Head of caudate nucleus (tissue), 42 donors: ENCODE results near the gene FCRLA.
A peak's percentile ranks its signal among the peaks of the same experiment; 100 is the strongest.
"Not testable (repeated sequence)": the region's sequence is repeated elsewhere in the genome, so short reads cannot be mapped to it uniquely, and the experiment has no call there.

Source experiments
- DNase-seq, 42 donors: peaks; one replicate each; pipeline versions ENCODE4 v3.0.0 to v3.0.0-alpha.2; 2020 to 2021; ENCODE audit warnings: mixed read lengths in 7 of 42
- intact Hi-C: fragments of 100-400 bp; cut with DNase I; formaldehyde crosslinking; loops from one replicate; pipeline ENCODE4 v1.15.0; 2022

The FCRLA gene

DNA sequence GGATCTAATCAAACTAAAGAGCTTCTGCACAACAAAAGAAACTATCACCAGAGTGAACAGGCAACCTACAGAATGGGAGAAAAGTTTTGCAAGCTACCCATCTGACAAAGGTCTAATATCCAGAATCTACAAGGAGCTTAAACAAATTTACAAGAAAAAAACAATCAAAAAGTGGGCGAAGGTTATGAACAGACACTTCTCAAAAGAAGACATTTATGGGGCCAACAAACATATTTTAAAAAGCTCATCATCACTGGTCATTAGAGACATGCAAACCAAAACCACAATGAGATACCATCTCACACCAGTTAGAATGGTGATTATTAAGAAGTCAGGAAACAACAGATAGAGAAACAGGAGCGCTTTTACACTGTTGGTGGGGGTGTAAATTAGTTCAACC lies 8.7 kb upstream of the FCRLA start:
- DNase-seq, intact Hi-C loops: not testable (repeated sequence)

DNA sequence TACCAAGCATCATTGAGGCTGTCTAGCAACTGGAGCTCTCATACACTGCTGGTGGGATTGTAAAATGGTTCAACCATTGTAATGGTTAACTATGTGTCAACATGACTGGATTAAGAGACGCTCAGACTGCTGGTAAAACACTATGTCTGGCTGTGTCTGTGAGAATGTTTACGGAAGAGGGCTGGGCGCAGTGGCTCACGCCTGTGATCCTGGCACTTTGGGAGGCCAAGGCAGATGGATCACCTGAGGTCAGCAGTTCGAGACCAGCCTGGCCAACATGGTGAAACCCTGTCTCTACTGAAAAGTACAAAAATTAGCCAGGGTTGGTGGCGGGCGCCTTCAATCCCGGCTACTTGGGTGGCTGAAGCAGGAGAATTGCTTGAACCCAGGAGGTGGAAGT lies 4.8 kb upstream of the FCRLA start:
- intact Hi-C loops = no loop called here
- no peak for DNase-seq

DNA sequence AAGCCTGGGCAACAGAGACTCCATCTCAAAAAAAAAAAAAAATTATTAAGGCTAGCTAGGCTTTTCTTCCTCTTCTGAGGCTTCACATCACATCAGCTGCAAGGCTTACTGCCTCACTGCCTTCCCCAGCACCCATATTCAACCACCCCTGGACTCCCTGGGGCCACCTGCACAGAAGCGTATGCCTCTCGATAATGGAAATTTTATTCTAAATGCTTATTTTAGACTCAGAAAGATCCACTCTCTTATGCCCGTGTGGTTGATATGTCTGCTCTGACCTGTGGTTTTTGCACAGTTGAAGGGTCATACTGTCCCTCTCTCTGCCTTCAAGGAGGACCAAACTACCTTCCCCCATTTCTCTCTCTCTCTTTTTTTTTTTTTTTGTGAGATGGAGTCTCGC lies 1.5 kb upstream of the FCRLA start:
- no peak for DNase-seq
- intact Hi-C loops = no loop called here

DNA sequence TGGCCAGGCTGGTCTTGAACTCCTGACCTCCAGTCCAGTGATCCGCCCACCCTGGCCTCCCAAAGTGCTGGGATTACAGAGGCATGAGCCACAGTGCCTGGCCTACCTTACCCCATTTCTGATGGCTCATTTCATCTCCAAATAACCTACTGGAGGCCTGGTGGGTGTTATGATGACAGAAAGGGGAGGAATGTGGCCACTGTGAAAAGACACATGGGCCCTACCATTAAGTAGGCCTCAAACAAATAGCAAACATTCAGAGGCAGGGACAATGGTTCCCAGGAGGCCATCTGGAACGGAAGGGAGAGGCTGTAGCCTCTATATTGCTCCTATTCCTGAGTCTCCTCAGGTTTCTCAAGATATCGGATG lies 932 bp upstream of the FCRLA start:
- no peak for DNase-seq
- intact Hi-C loops = no loop called here

DNA sequence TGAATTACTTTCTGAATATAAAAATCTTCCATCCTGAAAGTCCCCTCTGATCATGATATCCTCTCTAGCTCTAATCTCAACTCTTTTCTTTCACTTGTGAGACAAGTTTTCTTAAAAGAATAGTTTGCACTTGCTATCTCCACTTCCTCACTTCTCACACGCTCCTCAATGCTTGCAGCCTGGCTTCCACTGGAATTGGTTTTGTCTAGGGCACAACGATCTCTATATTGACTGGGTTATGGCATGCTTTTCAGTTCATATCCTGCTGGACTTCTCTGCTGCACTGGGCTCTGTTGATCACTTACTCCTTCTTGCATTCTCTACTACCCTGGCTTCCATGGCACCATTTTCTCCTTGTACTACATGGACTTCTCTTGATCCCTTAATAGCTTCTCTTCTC lies 474 bp downstream of the FCRLA start:
- intact Hi-C loops = no loop called here
- no peak for DNase-seq

DNA sequence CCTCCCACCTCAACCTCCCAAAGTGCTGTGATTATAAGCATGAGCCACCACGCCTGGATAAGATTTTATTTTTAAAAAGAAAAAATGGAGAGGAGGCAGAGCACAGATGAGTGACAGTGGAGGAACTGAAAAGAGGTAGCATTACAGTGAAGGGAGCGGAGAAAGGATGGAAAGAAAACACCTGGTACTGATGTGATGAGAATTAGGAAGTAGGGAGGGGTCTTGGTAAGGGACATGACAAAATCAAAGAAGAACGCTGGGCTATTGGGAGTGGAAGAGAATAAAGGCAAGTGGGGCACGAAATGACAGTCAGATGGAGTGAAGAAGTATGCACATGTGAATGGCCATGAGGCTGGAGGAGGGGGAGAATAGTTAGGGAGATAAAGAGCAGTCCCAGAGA lies 2.3 kb downstream of the FCRLA start:
- intact Hi-C loops = no loop called here

DNA sequence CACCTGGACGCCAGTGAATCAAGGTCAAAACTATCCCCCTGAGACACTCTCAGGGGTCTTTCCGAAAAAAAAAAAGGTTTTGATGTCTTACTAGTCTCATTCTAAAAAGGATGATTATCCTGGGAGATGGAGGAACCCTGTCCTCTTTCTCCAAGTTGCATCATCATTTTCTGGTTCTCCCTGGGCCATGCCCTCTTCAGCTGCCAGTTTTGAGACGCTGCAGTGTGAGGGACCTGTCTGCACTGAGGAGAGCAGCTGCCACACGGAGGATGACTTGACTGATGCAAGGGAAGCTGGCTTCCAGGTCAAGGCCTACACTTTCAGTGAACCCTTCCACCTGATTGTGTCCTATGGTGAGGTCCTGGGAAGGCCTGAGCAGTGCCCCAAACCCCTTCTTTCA lies 3.5 kb downstream of the FCRLA start:
- intact Hi-C loops = no loop called here
- DNase-seq = no peak

More for the DNA sequence above, 2.3 kb downstream of the FCRLA start:
- DNase-seq = no peak

DNA sequence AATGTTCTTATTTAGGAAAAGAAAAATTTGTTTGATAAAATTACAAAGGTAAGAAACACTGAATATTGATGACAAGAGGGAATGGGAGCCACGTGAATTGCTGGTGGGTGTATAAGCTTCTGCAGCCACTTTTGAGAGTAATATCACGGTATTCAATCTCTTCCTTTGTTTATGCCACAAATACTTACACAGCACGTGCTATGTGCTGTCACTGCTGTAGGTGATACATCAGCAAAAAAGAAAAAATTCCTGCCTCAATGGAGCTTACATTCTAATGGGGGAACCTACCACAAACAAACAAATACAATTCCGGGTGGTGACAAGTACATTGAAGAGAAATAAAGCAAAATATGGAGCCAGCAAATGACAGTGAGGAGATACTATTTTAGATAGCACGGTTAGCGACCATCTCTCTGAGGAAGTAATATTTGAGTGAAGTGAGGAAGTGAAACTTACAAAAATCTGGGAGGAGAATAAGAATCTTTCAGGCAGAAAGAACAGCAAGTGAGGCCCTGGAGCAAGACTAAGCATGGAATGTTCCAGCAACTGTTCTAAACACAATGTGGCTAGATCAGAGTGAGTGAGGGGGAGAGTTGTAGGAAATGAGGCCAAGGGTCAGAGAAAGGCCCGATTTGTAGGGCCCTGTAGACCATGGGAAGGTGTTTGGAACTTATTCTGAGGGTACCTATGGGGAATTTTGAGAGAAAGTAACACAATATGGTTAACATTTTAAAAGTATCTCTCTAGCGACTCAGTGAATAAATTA lies 11.7 kb downstream of the FCRLA start:
- intact Hi-C loops = no loop called here

DNA sequence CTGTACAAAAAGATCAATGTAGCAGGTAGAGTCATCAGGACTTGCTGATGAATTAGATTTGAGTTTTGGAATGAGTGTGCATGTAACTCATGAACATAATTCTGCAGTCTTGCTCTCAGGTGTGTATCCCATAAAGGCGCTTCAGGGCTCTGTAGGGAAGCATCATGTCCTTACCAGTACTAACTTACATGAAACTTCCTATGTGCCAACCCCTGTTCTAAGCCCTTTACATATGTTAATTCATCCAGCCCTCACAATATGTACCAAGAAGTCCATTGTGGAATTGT lies 12.2 kb downstream of the FCRLA start:
- no peak for DNase-seq
- intact Hi-C loops = no loop called here

More for the DNA sequence above, 11.7 kb downstream of the FCRLA start:
- no peak for DNase-seq

DNA sequence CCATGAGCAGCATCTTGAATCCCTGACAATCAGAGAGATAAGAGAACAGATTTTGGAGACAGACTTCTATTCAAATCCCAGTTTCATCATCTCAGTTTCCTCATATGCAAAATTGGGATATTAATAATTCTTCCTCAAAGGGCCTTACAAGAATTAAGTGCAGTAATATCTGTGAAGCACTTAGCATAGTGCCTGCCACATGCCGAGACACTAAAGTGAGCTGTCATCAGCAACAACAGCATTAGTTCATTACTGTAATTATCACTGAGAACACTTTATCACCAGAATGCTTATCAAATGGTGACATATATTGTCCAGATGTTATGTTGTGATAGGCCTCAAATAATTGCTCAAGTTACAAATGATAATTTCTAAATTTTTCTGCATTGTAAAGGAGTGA lies 13.4 kb downstream of the FCRLA start:
- DNase-seq = no peak
- intact Hi-C loops = no loop called here

DNA sequence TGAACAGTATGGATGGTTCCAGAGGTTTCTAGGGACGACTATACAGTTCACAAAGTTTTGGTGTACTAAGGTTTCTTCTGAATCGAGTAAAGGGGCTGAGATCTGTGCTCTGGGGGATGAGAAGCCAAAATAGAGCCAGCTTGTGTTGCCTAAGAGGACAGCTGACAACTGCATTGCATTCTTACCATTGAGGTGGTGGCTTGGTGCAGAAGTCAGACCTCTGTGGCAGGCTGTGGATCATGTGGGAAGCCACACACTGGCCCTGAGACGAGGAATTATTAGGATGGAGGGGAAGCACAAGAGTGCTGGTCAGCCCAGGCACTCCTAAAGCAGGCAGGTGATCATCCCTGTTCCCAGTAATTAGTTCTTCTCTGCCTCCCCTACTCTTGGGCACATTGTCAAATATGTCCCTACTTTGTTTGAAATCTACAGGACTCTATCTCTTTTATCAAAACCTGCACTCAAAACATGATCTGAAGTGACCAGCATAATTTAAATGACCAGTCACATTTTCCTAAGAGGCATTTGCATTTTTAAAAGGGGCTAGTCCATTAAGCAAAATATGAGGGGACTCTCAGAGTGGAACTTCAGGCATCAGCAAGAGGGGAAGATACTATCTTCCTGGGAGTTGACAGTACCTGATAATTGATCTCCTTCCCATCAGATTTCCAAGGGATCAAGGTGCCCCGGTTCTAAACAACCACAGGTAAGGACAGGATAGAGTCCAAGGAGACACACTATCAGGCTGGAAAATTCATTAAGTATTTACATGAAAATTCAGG lies 14.1 kb downstream of the FCRLA start, which contains the start of gene FCRLB:
FCRLB (plus strand) TSS at position 589 of the 782 bp plus-strand sequence. CDS start 1,129 bp downstream, outside the sequence.
- intact Hi-C loops = no loop called here
- DNase-seq = no peak

DNA sequence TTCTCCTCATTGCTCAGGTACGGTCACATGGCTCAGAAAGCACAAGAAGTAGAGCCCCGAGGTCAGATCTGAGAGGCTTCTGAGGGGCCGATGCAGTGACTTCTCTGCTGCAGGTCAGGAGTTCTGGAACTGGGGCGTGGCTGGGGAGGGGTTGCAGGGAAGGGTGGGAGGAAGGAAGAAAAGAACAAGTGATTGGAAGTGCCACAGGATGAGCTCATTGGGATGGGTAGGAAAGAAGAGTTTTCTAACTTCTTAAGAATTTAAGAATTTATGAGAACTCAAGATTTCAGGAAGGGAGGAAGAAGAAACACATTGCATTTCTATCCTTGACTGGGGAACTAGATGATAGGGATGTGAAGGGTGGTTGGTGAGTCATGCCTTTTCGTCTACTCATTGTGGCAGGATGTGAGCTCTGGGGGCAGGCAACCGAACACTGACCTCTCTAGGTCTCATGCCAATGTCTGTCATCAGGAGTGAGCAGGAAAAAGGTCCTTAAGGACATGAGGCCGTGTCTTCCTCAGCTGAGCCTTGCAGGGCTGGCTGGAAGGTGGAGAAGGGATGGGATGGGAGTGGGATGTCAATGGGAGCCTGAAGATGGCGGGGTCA lies 14.8 kb downstream of the FCRLA start:
- intact Hi-C loops = no loop called here
- peak in 1 of 42 donors; percentile 19 for DNase-seq

DNA sequence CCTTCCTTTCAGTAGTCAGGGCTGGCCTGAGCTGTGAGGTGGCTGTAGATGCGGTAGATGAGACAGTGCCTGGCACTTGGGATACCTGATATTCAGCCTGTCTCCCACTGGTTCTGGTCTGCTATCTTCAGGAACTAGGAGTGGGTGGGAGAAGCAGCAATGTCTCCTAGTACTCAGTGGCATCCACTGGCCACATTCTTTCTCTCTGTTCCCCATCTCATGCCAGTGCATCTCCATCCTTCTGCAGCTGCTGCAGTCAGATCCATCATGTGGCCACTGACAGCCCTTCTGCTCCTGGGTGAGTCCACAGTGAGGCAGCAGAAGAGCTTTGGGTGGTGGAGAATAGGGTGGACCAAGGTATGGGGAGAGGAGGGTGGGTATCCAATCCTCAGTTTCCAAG lies 15.4 kb downstream of the FCRLA start:
- intact Hi-C loops = no loop called here
- DNase-seq = no peak

DNA sequence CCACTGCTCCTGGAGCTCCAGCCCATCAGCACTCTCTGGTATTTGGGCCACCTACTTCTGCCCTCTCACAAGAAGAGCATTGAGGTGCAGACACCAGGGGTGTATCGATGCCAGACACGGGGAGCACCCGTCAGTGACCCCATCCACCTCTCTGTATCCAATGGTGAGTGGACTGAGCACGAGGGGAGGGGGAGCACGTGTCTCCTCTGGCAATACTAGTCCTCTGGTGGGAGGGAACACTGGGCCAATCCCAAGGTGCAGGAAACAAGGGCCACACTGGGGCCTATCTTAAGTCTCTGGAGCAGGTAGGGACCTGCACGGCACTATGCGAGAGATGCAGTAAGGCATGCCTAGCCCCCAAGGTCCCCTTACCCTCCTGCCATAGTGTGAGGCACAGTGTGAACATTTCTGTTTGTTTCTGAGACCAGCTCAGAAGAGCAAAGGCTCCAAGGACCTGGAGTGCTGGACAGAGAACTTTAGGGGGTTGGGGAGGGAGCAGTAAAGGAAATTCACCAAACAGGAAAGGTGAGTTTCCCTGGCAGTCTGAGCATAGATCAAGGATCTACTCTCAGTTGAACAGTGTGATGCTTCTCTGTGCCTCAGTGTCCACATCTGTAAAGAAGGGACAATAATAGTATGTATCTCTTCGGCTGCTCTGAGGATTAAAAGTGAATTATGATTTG lies 16.6 kb downstream of the FCRLA start:
- intact Hi-C loops = no loop called here
- DNase-seq = no peak

DNA sequence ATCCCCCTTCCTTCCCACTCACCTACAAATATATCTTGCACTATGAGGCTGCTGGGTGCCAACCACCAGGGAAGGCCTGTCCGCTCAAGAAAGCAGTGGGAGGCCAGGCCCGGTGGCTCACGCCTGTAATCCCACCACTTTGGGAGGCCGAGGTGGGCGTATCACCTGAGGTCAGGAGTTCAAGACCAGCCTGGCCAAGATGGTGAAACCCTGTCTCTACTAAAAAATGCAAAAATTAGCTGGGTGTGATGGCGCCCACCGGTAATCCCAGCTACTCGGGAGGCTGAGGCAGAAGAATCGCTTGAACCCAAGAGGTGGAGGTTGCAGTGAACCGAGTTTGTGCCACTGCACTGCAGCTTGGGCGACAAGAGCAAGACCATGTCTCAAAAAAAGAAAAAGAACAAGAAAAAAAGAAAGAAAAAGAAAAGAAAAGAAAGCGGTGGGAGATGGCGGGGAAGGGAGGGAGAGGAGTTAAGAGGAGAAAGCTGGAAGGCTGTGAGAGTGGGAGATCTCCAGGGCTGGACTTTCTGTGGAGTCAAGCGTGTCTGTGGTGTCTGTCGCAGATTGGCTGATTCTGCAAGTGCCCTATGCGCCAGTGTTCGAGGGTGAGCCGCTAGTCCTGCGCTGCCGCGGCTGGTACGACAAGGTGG lies 18.4 kb downstream of the FCRLA start:
- intact Hi-C loops, DNase-seq: not testable (repeated sequence)

DNA sequence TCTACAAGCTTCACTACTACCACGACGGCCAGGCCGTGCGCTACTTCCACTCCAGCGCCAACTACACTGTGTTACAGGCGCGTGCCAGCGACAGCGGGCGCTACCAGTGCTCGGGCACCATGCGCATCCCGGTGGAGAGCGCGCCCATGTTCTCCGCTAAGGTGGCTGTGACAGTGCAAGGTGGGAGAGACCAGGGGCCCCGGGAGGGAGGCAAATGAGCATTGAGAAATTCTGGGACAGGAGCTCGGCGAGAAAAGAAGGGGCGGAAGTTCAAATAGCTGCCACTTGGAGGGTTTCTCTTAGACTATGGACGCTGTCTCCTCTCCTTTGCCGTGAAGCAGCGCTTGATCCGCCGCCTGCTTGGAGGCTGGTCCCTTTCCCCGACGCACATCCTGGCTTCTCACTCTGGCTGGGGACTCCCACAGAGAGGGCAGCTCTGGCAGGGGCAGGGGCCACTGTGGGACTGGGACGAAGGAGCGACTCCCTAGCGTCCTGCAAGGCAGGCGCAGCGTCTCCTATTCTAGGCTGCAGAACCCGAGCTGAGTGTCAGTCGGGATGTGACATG lies 19.0 kb downstream of the FCRLA start:
- intact Hi-C loops = no loop called here
- DNase-seq = peak; percentile 30 to 80 (median 58)

DNA sequence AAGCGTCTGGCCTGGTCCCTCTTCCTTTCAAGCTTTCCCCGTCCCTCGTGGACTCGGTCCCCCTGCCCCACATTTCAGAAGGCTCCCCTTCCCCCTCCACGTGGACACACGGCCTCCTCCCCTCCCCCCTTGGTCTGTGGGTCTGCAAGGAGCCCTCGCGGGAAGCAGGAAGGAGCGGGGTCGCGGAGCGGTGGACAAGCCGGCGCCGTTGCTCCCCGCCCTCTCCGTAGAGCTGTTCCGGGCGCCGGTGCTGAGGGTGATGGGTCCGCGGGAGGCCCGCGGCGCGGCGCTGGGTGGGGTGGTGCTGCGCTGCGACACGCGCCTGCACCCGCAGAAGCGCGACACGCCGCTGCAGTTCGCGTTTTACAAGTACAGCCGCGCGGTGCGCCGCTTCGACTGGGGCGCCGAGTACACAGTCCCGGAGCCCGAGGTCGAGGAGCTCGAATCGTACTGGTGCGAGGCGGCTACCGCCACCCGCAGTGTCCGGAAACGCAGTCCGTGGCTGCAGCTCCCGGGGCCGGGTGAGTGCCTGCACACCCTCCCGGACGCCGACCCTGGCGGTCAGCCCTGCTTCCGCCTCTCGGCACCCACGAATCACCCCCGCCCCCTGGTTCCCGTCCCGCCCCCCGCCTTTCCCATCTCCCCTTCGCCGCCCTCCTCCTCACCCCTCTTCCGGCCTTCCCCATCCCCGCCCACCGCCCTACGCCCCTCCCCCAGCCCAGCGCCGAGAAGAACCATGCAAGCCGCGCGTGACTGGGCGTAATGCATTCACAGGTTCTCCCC lies 19.6 kb downstream of the FCRLA start:
- intact Hi-C loops = no loop called here
- DNase-seq = peak; percentile 34 to 85 (median 67)

DNA sequence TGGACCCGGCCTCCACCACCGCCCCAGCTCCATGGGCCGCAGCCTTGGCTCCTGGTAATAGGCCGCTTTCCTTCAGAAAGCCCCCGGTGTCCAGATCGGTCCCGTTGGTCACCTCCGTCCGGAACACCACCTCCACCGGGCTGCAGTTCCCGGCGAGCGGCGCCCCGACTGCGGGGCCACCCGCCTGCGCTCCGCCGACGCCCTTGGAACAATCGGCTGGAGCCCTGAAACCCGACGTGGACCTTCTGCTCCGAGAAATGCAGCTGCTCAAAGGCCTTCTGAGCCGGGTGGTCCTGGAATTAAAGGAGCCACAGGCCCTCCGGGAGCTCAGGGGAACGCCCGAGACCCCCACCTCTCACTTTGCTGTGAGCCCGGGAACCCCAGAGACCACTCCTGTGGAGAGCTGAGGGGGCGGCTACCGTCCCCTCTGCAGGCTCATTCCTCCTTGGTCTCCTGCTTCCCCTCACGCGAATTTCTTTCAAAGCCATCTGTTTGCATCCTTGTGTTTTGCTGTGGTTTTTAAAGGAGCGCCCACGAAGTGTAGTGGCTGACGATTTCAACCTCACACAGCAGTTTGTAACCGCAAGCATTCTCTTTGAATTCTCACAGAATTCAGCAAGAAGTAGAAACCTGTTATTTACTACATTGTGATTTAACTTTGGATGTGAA lies 20.4 kb downstream of the FCRLA start:
- DNase-seq = peak in 1 of 42 donors; percentile 13
- intact Hi-C loops = no loop called here
